GM15510 (cell line): ENCODE results near the gene ZFC3H1.
A peak's percentile ranks its signal among the peaks of the same experiment; 100 is the strongest.

ENCODE experiments used
- POLR2A ChIP-seq: IDR thresholded peaks from 3 replicates; pipeline ENCODE4 v1.6.1; 2011; ENCODE audit warnings: borderline replicate concordance; ENCODE audit not compliant: insufficient read length; ENCODE audit errors: extremely low read depth

The ZFC3H1 gene

DNA sequence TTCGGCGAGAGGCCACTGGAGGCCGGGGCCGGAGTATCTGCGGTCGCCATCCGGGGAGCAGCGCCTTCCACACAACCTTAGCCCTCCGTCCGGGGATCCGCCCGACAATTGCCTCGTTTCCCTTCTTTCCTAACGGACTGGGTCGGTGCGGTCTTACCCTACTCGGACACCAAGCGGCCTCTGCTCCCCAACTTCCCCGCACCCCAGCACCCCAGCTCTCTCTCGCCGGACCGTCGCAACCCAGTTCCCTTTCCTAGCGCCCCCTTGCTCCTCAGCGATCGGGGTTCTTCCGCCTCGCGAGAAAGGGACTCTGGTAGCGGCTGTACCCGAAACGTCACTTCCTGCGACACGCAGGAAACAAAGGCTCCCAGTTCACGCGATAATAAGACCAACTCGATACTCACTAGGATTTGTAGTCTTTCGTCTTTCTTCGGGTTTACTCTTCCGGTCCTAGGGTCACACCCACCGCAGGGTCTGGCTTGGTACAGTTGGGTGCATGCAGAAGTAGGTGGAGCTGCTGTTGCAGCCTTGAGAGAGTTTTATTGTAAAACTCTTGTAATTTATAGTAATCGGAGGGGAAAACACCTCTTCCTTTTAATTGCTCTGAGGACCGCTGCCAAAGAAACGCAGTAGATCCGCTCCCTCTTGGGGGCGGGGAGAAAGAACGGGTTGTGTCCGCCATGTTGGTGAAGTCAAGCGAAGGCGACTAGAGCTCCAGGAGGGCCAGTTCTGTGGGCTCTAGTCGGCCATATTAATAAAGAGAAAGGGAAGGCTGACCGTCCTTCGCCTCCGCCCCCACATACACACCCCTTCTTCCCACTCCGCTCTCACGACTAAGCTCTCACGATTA is at the start of gene ZFC3H1, which contains the start of gene THAP2:
Gene ZFC3H1 (minus strand): TSS at position 288 of the 850 bp plus-strand sequence. CDS start 238 bp downstream, at position 50.
Gene THAP2 (plus strand): TSS at position 741 of the 850 bp plus-strand sequence. CDS start 209 bp downstream, outside the sequence.
- peak; percentile 88 for TF ChIP-seq POLR2A

- TF ChIP-seq POLR2A = no peak
Measured at GRCh38 chr12:71710276-71711125, 46.9 kb upstream of the ZFC3H1 start.

GRCh38 chr12:71708658-71709057 is 45.0 kb upstream of the ZFC3H1 start:
- no peak for TF ChIP-seq POLR2A

DNA sequence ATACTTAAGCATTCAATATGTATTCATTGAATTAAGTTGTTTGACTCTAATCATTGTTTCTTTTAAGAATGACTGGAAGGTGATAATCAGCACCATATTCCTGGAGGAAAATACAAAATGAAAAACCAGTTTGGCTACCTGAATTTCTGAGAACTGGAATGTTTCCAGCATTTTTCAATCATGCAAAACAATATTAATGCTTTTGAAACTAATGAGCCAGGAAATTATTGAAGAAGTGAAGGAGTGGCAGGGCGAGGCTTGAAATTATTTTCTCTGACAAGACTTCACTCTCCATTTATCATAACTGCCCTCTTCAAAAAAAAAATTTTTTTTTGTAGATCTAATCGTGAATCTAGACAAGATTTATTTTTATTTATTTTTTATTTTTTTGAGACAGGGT is 41.3 kb upstream of the ZFC3H1 start:
- TF ChIP-seq POLR2A = no peak

- TF ChIP-seq POLR2A = no peak
Measured at GRCh38 chr12:71703206-71703605, 39.6 kb upstream of the ZFC3H1 start.

DNA sequence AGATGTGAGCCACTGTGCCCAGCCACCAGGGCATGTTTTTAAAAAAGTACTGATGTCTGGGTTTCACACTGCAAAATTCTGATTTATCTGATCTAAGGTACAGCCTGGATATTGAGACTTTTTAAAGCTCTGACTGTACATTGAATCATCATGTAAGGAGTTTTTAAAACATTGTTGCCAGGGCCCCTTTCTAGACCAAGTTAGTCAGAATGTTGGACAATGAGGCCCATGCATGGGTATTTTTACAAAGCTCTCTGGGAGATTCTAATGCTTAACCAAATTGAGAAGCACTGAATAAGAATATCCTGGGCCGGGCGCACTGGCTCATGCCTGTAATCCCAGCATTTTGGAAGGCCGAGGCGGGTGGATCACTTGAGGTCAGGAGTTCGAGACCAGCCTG is 38.9 kb upstream of the ZFC3H1 start:
- TF ChIP-seq POLR2A = no peak

DNA sequence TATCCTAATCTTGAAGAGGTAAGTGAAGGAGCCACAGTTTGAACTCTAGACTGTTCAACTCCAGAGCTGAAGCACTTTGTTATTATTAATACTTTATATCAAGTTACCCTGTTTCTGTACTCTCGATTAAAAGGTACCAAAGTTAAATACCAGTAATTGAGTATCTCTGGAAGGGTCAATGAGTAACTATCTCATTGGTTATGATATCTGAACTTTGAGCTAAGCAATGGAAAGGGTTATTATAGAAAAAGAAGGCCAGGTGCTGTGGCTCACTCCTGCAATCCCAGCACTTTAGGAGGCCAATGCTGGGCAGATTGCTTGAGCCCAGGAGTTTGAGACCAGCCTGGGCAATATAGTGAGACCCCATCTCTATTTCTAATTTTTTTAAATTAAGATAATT is 32.1 kb upstream of the ZFC3H1 start:
- no peak for TF ChIP-seq POLR2A

DNA sequence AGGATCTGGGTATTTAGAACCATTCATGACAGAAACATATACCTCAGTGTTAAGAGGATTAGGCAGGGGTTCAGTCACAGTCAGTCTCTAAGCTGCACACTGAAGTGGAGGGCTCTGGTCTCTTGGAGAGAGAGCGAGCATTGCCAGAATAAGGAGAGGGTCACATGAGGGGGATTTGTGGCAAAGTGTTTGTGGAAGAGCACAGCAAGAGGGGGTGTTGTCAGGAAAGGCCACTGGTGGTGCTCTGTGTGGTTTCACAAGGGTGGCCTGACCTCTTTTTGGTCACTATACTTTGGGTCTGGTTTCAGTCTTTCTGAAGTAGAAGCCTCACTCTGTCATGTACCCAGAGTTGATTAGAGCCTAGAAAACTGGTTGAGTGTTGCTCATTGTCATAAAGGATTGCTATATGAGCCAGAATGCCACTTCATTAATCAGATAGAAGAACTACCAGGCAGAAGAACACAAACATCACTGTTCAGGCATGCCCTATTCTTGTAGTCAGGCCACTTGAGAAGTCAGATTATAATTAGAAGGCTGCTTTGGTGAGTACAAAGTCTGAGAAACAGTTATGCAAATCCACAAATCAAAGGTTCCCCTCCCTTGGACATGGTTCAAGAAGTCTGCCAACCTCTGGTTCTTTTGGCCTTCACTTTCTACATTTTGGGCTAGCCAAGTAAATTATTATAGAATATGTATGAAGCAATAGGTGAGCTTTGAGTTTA is 30.6 kb upstream of the ZFC3H1 start:
- TF ChIP-seq POLR2A = no peak

DNA sequence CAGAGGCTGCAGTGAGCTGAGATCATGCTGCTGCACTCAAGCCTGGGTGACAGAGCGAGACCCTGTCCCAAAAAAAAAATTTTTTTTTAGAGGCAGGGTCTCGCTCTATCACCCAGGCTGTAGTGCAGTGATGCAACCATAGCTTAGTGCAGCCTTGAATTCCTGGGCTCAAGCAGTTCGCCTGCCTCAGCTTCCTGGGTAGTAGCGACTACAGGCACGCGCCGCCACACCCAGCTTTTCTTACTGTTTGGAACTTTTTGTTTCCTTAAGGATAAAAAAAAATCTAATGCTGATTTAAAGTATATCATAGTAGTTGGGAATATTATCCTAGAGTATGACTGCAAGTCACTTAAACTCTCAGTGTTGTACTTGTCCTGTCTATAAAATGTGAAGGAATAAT is 29.5 kb upstream of the ZFC3H1 start:
- TF ChIP-seq POLR2A = no peak

GRCh38 chr12:71691504-71692129 is 28.0 kb upstream of the ZFC3H1 start:
- TF ChIP-seq POLR2A = no peak

DNA sequence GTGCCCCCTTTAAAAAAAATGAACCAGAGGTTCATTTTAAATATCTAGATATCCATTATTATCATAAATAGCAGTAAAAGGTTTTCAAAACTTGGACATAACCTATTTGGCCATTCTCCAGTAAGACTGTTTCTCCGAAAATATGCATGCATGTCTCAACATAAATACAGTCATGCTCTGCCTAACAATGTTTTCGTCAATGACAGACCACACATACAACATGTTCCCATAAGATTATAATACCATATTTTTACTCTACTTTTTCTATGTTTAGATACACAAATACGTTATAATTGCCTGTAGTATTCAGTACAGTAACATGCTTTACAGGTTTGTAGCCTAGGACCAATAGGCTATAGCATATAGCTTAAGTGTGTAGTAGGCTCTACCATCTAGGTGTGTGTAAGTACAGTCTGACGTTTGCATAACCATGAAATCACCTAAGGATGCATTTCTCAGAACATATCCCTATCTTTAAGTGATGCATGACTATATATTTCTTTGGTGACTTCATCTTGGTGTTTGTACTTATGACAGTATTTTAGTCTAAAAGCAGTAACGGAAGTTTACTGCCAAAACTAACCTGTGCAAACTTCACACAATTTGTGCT is 25.4 kb upstream of the ZFC3H1 start:
- no peak for TF ChIP-seq POLR2A

- no peak for TF ChIP-seq POLR2A
Measured at GRCh38 chr12:71686658-71687025, 23.0 kb upstream of the ZFC3H1 start.

DNA sequence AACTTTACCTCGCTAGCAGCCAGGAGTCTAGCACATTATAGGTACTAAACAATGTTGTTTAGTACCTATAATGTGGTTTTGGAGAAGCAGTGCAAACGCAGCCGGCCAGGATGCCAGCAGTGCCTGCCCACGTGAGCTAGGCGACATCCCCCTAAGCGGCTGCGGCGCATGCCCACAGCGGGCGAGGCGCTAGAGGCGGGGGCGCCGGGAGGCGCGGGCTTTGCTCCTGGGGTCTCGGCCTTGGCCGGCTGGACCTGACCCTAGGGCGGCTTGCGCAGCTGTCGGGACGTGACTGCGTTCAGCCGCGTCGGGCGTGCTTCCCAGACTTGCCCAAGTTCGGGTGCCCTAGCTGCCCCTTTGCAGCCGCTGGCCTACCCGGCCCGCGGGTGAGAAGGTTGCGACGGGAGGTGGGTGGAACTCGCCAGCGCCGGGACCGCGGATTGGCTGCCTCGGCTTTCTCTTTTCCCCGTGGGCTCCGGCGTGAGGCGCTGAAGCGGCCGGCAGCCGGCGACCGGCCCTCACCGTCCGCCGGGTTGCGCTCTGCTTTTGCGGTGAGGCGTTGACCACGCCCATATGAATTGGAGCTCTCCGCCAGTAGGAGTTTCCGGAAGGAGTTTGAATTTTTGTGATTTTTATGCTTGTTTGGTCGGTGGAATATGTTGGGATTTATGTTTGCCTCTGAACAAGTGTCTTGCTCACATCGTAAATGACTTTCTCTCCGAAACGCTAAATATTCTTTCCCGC is 22.4 kb upstream of the ZFC3H1 start, which contains the start of gene TMEM19:
Gene TMEM19 (plus strand): TSS at position 169 of the 744 bp plus-strand sequence. CDS start 599 bp downstream, outside the sequence.
- peak; percentile 89 for TF ChIP-seq POLR2A
